NOMO-1 (cell line): Measurements from ENCODE around the gene ZFPM1.

Experiments
- DNase-seq, 2 experiments: peaks; one replicate each; lab custom pipeline; 2025; ENCODE audit not compliant: unreplicated experiment in 2 of 2; lab: John Stamatoyannopoulos, UW

Gene ZFPM1

DNA sequence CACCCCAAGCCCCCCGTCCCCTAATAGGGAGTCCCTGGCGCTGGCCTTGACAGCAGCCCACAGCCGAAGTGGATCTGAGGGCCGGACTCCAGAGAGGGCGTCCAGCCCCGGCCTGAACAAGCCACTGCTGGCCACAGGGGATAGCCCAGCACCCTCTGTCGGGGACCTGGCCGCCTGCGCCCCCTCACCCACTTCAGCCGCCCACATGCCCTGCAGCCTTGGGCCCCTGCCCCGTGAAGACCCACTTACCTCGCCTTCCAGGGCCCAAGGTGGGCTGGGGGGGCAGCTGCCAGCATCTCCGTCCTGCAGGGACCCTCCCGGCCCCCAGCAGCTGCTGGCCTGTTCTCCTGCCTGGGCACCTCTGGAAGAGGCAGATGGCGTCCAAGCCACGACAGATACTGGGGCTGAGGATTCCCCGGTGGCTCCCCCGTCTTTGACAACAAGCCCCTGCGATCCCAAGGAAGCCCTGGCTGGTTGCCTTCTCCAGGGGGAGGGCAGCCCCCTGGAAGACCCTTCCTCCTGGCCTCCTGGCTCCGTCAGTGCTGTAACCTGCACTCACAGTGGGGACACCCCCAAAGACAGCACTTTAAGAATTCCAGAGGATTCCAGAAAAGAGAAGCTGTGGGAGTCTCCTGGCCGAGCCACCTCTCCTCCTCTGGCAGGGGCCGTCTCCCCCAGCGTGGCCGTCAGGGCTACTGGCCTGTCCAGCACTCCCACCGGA is 19.3 kb upstream of the ZFPM1 start:
- DNase-seq, result no peak

DNA sequence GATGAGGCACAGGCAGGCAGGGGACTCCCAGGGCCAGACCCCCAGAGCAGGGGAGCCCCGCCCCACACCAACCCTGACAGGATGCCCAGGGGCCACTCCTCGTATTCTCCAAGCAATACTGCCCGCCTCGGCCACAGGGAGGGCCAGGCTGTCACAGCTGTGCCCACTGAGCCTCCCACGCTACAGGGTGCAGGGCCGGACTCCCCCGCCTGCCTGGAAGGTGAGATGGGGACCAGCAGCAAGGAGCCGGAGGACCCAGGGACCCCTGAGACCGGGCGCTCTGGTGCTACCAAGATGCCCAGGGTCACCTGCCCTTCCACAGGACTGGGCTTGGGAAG is 18.8 kb upstream of the ZFPM1 start:
- DNase-seq, result no peak

DNA sequence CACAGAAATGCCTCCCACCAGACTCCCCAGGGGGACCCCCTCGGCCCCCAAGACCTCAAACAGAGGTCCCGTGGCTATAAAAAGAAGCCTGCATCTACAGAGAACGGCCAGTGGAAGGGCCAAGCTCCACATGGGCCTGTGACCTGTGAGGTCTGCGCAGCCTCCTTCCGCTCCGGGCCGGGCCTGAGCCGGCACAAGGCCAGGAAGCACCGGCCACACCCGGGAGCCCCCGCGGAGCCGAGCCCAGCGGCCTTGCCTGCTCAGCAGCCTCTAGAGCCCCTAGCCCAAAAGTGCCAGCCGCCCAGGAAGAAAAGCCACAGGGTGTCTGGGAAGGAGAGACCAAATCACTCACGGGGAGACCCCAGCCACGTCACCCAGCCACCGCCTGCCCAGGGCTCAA is 18.3 kb upstream of the ZFPM1 start:
- DNase-seq, result no peak

DNA sequence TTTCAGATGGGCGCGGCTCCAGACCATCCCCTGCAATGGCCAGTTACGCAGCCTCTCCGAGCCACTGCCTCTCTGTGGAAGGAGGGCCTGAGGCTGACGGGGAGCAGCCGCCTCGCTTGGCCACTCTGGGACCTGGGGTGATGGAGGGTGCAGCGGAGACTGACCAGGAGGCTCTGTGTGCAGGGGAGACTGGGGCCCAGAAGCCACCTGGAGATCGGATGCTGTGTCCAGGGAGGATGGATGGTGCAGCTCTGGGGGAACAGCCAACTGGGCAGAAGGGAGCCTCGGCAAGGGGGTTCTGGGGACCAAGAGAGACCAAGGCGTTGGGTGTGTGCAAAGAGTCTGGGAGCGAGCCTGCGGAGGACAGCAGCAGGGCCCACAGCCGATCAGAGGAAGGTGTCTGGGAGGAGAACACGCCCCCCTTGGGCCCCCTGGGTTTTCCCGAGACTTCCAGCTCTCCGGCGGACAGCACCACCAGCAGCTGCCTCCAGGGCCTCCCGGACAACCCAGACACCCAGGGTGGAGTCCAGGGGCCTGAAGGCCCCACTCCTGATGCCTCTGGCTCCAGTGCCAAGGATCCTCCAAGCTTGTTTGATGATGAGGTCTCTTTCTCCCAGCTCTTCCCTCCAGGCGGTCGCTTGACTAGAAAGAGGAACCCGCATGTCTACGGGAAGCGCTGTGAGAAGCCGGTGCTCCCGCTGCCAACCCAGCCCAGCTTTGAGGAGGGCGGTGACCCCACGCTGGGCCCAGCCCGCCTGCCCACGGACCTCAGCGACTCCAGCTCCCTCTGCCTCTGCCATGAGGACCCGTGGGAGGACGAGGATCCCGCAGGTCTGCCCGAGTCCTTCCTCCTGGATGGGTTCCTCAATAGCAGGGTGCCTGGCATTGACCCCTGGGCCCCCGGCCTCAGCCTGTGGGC is 17.4 kb upstream of the ZFPM1 start:
- no peak for DNase-seq

DNA sequence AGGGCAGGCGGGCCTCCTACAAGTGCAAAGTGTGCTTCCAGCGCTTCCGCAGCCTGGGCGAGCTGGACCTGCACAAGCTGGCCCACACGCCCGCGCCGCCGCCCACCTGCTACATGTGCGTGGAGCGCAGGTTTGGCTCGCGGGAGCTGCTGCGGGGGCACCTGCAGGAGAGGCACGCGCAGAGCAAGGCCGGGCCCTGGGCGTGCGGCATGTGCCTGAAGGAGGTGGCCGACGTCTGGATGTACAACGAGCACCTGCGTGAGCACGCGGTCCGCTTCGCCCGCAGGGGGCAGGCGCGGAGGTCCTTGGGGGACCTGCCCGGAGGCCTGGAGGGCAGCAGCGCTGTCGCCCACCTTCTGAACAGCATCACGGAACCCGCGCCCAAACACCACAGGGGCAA is 16.3 kb upstream of the ZFPM1 start:
- no peak for DNase-seq

DNA sequence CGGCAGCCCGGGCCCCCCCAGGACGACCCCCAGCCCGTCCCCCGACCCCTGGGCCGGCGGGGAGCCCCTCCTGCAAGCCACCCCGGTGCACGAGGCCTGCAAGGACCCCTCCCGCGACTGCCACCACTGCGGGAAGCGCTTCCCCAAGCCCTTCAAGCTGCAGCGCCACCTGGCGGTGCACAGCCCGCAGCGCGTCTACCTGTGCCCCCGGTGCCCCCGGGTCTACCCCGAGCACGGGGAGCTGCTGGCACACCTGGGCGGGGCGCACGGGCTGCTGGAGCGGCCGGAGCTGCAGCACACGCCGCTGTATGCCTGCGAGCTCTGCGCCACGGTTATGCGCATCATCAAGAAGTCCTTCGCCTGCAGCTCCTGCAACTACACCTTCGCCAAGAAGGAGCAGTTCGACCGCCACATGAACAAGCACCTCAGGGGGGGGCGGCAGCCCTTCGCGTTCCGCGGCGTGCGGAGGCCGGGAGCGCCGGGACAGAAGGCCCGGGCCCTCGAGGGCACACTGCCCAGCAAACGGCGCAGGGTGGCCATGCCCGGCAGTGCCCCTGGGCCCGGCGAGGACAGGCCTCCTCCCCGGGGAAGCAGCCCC is 15.6 kb upstream of the ZFPM1 start:
- DNase-seq, result no peak

DNA sequence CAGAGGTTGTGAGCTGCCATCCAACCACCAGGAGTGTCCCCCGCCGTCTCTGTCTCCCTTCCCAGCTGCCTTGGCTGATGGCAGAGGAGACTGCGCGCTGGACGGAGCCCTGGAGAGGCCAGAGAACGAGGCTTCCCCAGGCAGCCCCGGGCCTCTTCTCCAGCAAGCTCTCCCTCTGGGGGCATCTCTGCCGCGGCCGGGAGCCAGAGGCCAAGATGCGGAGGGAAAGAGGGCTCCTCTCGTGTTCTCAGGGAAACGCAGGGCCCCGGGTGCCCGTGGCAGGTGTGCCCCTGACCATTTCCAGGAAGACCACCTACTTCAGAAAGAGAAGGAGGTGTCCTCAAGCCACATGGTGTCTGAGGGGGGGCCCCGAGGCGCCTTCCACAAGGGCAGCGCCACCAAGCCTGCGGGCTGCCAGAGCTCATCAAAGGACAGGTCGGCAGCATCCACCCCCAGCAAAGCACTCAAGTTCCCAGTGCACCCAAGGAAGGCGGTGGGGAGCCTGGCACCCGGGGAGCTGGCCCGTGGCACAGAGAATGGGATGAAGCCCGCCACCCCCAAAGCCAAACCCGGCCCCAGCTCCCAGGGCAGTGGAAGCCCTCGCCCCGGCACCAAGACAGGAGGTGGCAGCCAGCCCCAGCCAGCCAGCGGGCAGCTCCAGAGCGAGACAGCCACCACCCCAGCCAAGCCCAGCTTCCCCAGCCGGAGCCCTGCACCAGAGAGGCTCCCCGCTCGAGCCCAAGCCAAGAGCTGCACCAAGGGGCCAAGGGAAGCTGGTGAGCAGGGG is 14.8 kb upstream of the ZFPM1 start:
- DNase-seq, result no peak

DNA sequence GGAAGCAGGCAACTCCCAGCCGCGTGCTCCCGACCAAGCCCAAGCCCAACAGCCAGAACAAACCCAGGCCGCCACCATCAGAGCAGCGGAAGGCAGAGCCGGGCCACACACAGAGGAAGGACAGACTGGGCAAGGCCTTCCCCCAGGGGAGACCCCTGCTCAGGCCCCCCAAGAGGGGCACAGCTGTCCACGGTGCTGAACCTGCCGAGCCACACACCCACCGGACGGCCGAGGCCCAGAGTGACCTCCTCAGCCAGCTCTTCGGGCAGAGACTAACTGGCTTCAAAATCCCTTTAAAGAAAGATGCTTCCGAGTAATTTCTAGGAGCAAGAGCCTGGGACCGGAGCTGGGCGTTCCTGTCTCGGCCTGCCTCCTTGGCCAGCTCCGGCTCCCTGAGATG is 14.1 kb upstream of the ZFPM1 start:
- no peak for DNase-seq

DNA sequence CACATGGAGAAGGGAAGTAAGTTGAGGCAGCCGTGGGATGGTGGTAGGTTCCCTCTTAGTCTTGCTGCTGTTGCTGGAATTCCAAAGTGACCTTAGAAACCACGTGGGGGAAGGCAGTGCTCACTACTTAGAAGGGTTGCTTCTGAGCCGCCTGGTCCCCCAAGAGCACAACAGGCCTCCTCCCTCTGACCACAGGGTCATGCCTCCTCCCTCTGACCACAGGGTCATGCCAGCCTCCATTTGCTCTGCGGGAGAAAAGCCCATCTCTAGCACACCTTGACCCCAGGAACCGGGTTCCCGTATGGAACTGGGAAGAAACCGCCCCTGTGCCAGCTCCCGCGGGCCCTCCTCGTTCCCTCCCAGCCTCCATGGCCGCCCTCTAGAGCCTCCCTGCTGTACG is 13.4 kb upstream of the ZFPM1 start:
- DNase-seq, result no peak

DNA sequence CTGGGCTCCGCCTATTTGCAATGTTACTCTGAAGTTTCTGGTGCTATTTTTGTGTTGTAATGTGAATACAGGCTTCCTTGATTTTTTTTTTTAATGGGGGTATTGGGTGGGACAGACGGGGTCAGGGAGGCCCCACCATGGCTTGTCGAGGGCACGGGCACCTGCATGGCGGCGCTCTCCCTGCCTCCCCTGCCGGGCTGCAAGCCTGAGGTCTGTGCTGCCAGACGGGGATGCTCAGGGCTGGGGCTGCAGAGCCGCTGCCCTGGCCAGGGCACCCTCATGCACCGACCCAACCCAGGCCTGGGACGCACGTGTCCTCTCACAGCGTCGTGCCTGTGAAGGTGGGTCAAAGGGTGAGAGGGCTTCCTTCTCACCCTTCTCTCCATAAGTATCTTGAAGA is 13.0 kb upstream of the ZFPM1 start:
- DNase-seq, result no peak

DNA sequence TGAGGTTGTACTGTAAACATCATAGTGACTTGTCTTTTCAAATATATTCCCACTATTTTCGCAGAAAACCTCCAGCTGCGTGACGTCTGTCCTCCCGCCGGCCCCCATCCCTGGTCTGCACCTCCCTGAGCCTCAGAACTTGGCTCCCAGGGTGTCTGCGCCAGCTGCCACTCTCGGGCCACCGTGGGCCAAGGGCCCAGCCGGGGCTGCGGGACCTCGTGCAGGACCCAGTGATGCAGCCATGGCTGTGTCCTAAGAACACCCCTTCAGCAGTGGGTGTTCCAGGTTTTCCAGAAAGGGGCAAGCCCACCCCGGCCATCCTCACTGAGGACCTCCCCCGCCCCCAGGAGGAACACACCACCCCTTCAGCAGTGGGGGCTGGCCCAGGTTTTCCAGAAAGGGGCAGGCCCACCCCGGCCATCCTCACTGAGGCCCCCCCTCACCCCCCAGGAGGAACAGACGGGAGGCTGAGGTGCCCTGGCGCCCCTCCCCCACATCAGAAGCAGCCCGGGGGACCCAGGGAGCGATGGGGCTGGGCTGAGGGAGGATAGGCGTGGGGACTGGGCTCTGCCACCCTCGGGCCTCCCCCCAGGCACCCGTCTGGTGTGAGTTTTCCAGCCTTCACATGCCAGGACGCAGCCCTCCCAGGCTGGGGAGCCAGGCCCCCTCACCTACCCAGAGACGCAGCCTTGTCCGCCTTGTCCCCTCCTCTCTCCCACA is 12.2 kb upstream of the ZFPM1 start:
- DNase-seq, result no peak

DNA sequence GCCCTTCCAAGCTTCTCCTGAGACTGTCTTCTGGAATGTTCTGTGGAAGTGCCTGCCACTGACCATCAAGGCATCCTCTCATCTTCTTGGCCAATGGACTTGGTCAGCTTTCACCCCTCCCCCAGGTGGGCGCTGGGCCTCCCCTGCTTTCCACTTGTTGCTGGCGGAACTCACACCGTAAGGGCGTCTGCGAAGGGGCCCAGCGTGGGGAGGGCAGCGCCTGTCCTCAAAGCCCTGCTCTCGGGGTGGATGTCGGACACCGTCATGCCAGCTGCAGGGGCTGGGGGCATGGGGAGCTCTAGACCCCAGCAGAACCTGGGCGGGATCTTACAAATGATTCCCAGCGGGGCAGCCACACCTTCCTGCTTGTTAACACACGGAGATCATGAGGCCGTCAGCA is 11.6 kb upstream of the ZFPM1 start:
- DNase-seq, result no peak

DNA sequence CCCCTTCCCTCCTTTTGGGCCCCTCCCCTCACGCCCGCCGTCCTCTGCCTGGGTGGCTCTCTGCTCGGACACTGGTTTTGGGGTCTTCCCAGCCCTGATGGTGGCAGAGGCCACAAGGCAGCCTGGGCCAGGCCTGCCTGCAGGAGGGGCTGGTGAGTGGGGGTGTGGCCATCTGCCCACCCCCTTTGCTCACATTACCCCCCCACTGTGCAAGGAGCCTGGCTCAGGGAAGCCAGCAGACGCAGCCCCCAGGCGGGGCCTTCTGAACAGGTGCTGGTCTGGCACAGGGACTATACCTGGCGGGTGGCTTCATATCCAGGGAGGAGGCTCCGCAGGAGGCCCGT is 10.7 kb upstream of the ZFPM1 start:
- DNase-seq, result no peak

DNA sequence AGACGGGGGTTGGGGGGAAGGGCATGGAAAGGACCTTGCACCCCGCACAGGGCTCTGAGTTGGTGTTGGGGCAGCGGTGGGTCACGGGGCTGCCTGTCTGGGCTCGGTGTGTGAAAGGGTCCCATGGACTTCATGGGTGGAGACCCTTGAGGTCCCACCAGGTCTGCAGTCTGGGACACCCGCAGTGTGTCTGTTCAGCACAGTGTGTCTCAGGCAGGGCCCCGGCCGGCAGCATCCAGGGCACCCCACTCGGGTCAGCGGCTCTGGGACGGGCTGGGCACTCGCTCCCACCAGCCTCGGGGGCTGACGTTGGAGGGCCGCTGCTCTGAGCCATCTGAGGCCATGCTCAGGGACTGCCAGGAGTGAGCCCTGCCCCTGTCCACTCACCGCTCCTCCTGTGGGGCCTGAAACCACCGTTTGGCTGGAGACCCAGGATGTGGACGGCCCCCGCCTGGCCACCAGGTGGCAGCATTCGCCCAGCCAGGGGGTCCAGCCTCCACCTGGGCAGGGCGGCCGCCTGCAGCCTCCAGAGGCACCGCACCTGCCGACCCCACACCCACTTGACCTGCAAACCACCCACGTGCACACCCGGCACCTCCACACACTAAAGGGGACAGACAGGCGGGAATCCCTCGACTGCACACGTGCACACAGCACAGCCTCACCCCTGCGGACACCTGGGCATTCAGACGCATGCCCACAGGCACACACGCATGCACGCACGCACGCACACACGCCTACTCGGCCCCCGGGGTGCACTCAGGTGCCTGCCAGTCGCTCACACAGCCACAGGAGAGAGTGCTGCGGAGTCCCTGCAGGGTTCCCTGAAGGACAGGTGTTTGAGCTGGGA is 10.1 kb upstream of the ZFPM1 start:
- peak; percentile 27 to 47 for DNase-seq

DNA sequence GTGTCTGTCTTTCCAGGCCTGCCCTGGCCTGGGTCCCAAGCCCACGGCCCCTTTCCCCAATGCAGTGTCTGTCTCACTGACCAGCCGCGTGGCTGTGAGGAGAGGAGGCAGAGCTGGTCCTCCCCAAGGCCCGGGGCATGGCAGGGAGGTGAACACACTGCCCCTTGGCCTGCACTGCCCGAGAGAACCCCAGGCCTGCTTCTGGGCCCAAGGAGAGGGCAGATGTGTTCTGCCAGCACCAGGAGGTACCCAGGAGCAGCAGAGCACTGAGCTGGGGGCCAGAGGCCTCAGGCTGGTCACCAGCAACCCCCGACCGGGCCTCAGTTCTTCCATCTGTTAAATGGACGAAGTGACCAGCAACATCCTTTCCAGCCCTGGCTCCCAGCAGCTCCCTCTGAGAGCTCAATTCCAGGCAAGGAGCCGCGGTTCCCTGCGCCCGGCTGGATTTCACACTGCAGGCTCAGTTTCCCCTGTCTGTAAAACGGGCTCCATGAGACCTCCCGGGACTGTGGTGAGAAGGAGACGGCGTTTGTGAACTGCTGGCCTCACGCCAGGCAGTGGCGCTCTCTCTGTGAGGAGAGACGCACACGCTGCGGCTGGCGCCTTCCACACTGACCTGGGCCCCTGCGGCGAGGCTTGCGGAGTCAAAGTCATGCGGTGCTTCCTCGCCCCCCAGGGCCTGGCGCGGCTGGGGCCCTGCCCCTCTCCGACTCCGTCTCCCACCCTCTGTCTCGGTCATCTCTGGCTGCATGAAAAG is 8.1 kb upstream of the ZFPM1 start:
- no peak for DNase-seq

DNA sequence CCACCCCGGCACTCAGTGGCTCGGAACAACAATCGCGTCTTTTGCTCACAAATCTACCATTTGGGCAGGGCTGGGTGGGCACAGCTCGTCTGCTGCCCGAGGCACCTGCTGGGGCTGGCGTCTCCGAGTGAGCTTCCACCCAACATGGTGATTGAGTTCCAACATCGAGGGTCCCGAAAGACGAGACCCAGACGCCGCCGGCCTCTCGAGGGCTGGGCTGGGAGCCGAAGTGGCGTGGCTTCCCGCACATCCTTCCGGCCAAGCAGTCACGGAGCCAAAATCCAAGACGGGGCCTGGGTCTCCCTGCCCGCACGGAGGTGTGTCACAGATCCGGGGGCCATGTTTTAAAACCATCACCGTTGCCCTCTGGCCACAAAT is 7.5 kb upstream of the ZFPM1 start:
- no peak for DNase-seq

DNA sequence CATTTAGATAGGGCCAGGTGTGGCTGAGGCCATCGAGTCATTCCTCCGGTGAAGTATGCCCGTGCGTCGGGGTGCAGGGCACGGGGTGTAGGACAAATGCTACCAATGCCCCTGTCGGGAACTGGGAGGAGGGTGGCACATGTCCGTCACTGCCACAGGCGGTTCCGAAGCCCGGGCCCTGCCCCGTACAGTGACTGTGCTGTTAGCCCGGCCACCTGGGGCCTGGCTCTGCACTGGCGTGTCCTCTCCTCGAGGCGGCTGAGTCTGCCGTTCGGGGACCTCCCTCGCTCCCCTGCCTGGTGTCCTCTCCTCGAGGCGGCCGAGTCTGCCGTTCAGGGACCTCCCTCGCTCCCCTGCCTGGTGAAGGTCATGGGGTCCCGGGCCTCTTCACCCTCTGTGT is 7.0 kb upstream of the ZFPM1 start:
- no peak for DNase-seq

DNA sequence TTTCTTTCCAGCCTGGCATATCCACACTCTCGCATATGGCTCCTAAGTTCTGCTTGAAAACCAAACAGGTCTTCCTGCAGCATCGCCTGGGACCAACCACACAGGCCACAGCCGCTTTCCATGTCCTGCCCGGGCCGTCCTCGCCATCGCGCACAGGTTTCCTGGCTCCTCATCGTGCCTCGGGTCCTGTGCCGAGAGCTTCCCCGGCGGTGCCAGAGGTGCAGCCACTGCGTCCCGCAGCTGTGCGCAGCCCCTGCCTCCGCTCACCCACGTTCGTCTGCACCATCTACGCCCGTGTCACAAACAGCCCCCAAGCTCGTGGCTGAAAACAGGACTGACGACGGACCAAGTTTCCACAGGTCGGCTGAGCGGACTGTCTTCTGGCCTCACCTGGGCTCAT is 6.3 kb upstream of the ZFPM1 start:
- DNase-seq, result no peak

DNA sequence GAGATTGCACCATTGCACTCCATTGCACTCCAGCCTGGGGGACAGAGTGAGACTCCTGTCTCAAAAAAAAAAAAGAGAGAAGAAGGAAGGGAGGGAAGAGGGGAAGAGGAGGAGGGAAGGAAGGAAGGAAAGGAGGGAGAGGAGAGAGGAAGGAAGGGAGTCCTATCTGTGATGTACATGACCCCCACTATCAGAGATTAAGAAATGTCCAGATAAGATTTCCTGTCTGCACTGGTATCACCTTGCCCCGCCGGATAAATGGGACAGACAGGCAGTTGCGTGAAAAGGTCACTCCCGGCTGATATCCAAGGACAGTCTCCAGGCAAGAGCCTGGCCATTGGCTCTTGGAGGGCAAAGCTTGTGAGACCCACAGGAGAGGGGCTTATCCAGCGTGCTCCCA is 5.2 kb upstream of the ZFPM1 start:
- DNase-seq, result no peak
